Fibroblast of lung (primary cell): ENCODE results near the gene FHOD3. TPM values are rescaled to one million over a fixed set of nuclear protein-coding genes. Genes with fewer than 3 reads are reported as not detected.
A peak's percentile ranks its signal among the peaks of the same experiment; 100 is the strongest.
"Not testable (repeated sequence)": the region's sequence is repeated elsewhere in the genome, so short reads cannot be mapped to it uniquely, and the experiment has no call there.

Experiments
- DNase-seq, 2 donors: peaks; one replicate each; pipeline versions ENCODE4 v3.0.0 to v3.0.0-alpha.2; 2010; ENCODE audit warnings: low read depth in 2 of 2
- H2AFZ ChIP-seq: 2 replicates; pipeline ENCODE4 v1.5.1; 2012; ENCODE audit warnings: low read length, control low read depth, inconsistent platforms
- H3K27ac ChIP-seq: 2 replicates; pipeline ENCODE4 v1.5.1; 2011; ENCODE audit warnings: low read length, control low read depth; ENCODE audit not compliant: insufficient read depth
- H3K27me3 ChIP-seq: 2 replicates; pipeline ENCODE4 v1.5.1; 2011; ENCODE audit warnings: mild to moderate bottlenecking, low read length; ENCODE audit not compliant: control insufficient read depth, insufficient read depth
- H3K36me3 ChIP-seq: 2 replicates; pipeline ENCODE4 v1.5.1; 2011; ENCODE audit warnings: low read length; ENCODE audit not compliant: control insufficient read depth, insufficient read depth
- H3K4me1 ChIP-seq: 2 replicates; pipeline ENCODE4 v1.5.1; 2011; ENCODE audit warnings: low read length; ENCODE audit not compliant: control insufficient read depth, insufficient read depth; ENCODE audit errors: extremely low read depth
- H3K4me2 ChIP-seq: 2 replicates; pipeline ENCODE4 v1.5.1; 2011; ENCODE audit warnings: low read length, control low read depth; ENCODE audit not compliant: insufficient read depth; ENCODE audit errors: extremely low read depth
- H3K4me3 ChIP-seq, 4 experiments: fragments of 200-600 bp in 1 of 4; sonication (generic) in 1 of 4; replicated peaks in 1 of 4; 2 replicates each; pipeline ENCODE4 v1.5.1; 2011 to 2016; ENCODE audit warnings: low read length in 4 of 4, low read depth in 3 of 4, mild to moderate bottlenecking in 3 of 4, control low read depth in 2 of 4, inconsistent platforms in 1 of 4, mixed read lengths in 1 of 4; ENCODE audit not compliant: insufficient read depth in 1 of 4; ENCODE audit errors: control extremely low read depth in 1 of 4
- H3K79me2 ChIP-seq: 2 replicates; pipeline ENCODE4 v1.5.1; 2012; ENCODE audit warnings: mild to moderate bottlenecking, low read length, inconsistent platforms; ENCODE audit not compliant: control insufficient read depth, insufficient read depth
- H3K9ac ChIP-seq: 2 replicates; pipeline ENCODE4 v1.5.1; 2011; ENCODE audit warnings: mild to moderate bottlenecking, low read length, control low read depth; ENCODE audit not compliant: insufficient read depth
- H3K9me3 ChIP-seq: 2 replicates; pipeline ENCODE4 v1.5.1; 2012; ENCODE audit warnings: low read depth, low read length; ENCODE audit not compliant: control insufficient read depth, insufficient read depth
- H4K20me1 ChIP-seq: 2 replicates; pipeline ENCODE4 v1.5.1; 2011; ENCODE audit warnings: low read length; ENCODE audit not compliant: control insufficient read depth, insufficient read depth; ENCODE audit errors: extremely low read depth
- EZH2 ChIP-seq: IDR thresholded peaks from 2 replicates; pipeline ENCODE4 v1.5.1; 2012; ENCODE audit warnings: low read length, control low read depth, mild to moderate bottlenecking; ENCODE audit errors: missing control alignments
- polyA plus RNA-seq, 2 donors: library from polyadenylated mRNA; depleted of rRNA in 1 of 2; stranded (reverse) in 1 of 2; unstranded in 1 of 2; fragments of >200 nt; gene quantifications; 2 replicates each; pipeline ENCODE4 v1.2.1, GENCODE V29; 2011 to 2012; ENCODE audit warnings: missing spikeins in 1 of 2
- total RNA-seq: library from RNA; depleted of rRNA; stranded (reverse); fragments of >200 nt; gene quantifications from 2 replicates; pipeline ENCODE4 v1.2.1, GENCODE V29; 2014
- TF ChIP-seq, protein P1 (sequence below), 2 donors: IDR thresholded peaks in 1 of 2; conservative IDR thresholded peaks in 1 of 2; 1 replicate in 1 of 2; 2 replicates in 1 of 2; pipeline ENCODE4 v1.5.1; 2011 to 2012; ENCODE audit warnings: low read length in 2 of 2, control low read depth in 1 of 2, inconsistent platforms in 1 of 2, low read depth in 1 of 2, mild to moderate bottlenecking in 1 of 2

Gene FHOD3
- total and polyA plus RNA-seq, 2 donors (not counting 1 experiment from before 2014, with no cell fraction given) = 16.1 to 28.2 TPM

DNA sequence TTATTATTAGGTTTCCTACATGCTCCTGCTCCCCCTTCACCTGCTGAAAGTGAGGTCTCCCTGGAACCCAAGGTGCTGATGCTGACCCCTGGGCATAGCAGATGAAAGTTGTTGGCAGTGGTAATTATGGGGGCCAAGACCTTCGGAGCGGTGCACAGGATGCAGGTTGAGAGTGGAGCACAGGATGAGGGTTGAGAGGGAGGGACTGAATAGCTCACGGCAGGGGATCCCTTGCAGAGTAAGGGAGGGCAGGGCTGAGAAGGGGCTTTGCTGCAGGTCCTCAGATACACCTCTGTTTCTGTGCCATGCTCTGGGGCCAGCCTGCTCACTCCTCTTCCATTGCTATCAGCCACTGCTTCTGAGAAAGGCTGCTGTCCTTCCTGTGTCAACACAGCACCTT is 163.3 kb downstream of the FHOD3 start:
- Histone ChIP-seq H3K36me3 (no peaks in the 10 kb centered on the region), H3K4me3 (no peak overlapping the region), H3K27ac (no peak overlapping the region), H3K4me1 (no peaks in the 10 kb centered on the region), H3K79me2 (no peaks in the 10 kb centered on the region), H2AFZ (no peak overlapping the region), H3K9ac (no peak overlapping the region), H3K27me3 (no peaks in the 10 kb centered on the region), H3K4me2 (no peak overlapping the region), H4K20me1 (no peaks in the 10 kb centered on the region), H3K9me3 (no peaks in the 10 kb centered on the region)
- no peak for DNase-seq
- TF ChIP-seq, protein P1, sequence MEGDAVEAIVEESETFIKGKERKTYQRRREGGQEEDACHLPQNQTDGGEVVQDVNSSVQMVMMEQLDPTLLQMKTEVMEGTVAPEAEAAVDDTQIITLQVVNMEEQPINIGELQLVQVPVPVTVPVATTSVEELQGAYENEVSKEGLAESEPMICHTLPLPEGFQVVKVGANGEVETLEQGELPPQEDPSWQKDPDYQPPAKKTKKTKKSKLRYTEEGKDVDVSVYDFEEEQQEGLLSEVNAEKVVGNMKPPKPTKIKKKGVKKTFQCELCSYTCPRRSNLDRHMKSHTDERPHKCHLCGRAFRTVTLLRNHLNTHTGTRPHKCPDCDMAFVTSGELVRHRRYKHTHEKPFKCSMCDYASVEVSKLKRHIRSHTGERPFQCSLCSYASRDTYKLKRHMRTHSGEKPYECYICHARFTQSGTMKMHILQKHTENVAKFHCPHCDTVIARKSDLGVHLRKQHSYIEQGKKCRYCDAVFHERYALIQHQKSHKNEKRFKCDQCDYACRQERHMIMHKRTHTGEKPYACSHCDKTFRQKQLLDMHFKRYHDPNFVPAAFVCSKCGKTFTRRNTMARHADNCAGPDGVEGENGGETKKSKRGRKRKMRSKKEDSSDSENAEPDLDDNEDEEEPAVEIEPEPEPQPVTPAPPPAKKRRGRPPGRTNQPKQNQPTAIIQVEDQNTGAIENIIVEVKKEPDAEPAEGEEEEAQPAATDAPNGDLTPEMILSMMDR (conservative IDR thresholded peaks at IDR 0.05 in 1 of 2, IDR thresholded peaks at IDR 0.05 in 1 of 2; ENCODE audit: low read depth in 1 of 2, low read length in 2 of 2) = no peak
- TF ChIP-seq EZH2 = no peak

DNA sequence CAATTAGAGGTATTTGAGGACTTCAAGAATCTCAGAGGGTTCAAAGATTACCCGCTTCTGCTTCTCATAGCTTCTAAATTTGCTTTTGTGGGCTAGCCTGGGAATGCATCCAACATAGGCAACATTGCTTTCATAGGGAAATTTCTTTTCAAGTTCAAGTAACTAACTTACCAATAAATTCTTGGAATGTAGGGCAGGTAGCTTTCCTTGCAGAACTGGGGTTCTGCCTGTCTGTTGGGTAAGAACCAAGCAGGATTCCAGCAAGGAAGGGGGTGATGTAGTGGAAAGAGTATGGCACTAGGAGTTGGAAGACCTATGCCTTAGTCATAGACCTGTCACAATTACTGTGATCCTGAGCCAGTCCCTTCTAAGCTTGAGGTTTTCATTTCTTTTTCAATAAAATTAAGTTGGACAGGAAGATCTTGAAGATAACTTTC is 164.1 kb downstream of the FHOD3 start:
- no peak overlapping the region for H2AFZ ChIP-seq
- H4K20me1 ChIP-seq = no peaks in the 10 kb centered on the region
- H3K9ac ChIP-seq = no peak overlapping the region
- no peaks in the 10 kb centered on the region for H3K27me3 ChIP-seq
- H3K4me1 ChIP-seq = no peaks in the 10 kb centered on the region
- no peaks in the 10 kb centered on the region for H3K9me3 ChIP-seq
- no peak overlapping the region for H3K4me3 ChIP-seq
- no peak overlapping the region for H3K27ac ChIP-seq
- peak in 1 of 2 donors; percentile 88 for DNase-seq
- H3K36me3 ChIP-seq = no peaks in the 10 kb centered on the region
- no peak for TF ChIP-seq EZH2
- TF ChIP-seq, protein P1 (conservative IDR thresholded peaks at IDR 0.05 in 1 of 2, IDR thresholded peaks at IDR 0.05 in 1 of 2; ENCODE audit: low read depth in 1 of 2, low read length in 2 of 2) = no peak
- no peaks in the 10 kb centered on the region for H3K79me2 ChIP-seq
- no peak overlapping the region for H3K4me2 ChIP-seq

DNA sequence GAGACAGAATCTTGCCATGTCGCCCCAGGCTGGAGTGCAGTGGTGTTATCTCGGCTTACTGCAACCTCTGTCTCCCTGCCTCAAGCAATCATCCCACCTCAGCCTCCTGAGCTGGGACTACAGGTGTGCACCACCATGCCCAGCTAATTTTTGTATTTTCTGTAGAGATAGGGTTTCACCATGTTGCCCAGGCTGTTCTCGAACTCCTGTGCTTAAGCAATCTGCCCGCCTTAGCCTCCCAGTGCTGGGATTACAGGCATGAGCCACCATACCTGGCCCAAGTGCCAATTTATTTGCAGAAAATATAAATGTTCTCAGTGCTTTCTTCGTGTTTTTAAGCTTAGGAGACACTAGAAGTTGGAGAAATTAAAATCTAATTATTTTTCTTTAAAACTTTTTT is 166.0 kb downstream of the FHOD3 start:
- H3K4me3 ChIP-seq, H3K36me3 ChIP-seq, H3K27me3 ChIP-seq, H4K20me1 ChIP-seq, DNase-seq, H3K27ac ChIP-seq, H3K9me3 ChIP-seq, H3K9ac ChIP-seq, H3K79me2 ChIP-seq, H2AFZ ChIP-seq, H3K4me1 ChIP-seq, H3K4me2 ChIP-seq: not testable (repeated sequence)
